HepG2 (cell line): ENCODE measurements around the gene NREP. TPM values are rescaled to one million over a fixed set of nuclear protein-coding genes. Genes with fewer than 3 reads are reported as not detected.

ENCODE experiments used
- ARHGAP35 ChIP-seq: sonication (generic); formaldehyde crosslinking; IDR thresholded peaks from 2 replicates; pipeline ENCODE4 v1.9.0; 2022; ENCODE audit warnings: mild to moderate bottlenecking, inconsistent platforms, moderate library complexity, missing genetic modification reagents, borderline replicate concordance
- DNMT1 ChIP-seq: sonication (generic); formaldehyde crosslinking; IDR thresholded peaks from 2 replicates; pipeline ENCODE4 v1.5.1; 2020; ENCODE audit warnings: mild to moderate bottlenecking, missing genetic modification reagents
- DR1 ChIP-seq: sonication (generic); formaldehyde crosslinking; IDR thresholded peaks from 2 replicates; pipeline ENCODE4 v1.8.0; 2021; ENCODE audit warnings: mild to moderate bottlenecking, missing genetic modification reagents, inconsistent platforms
- ELK4 ChIP-seq: sonication (generic); formaldehyde crosslinking; IDR thresholded peaks from 2 replicates; pipeline ENCODE4 v1.9.0; 2021; ENCODE audit warnings: missing genetic modification reagents, borderline replicate concordance
- GATA4 ChIP-seq: sonication (generic); IDR thresholded peaks from 2 replicates; pipeline ENCODE4 v1.6.1; 2016; ENCODE audit warnings: antibody characterized with exemption, low read depth, borderline replicate concordance
- HNRNPH1 ChIP-seq: fragments of 200-400 bp; formaldehyde crosslinking; optimal IDR thresholded peaks from 2 replicates; pipeline ENCODE3; 2017; ENCODE audit warnings: mild to moderate bottlenecking, low read depth, low read length
- KAT2B ChIP-seq: fragments of 150-350 bp; IDR thresholded peaks from 2 replicates; pipeline ENCODE4 v1.6.1; 2014; ENCODE audit warnings: low read depth, low read length, borderline replicate concordance
- MEF2D ChIP-seq: sonication (generic); formaldehyde crosslinking; IDR thresholded peaks from 2 replicates; pipeline ENCODE4 v1.5.1; 2020; ENCODE audit warnings: mild to moderate bottlenecking, missing genetic modification reagents
- NAIF1 ChIP-seq: sonication (generic); formaldehyde crosslinking; IDR thresholded peaks from 2 replicates; pipeline ENCODE4 v1.5.0; 2020; ENCODE audit warnings: mild to moderate bottlenecking, missing genetic modification reagents, borderline replicate concordance
- PAXIP1 ChIP-seq: sonication (generic); formaldehyde crosslinking; conservative IDR thresholded peaks from 2 replicates; pipeline ENCODE4 v1.4.0; 2020; ENCODE audit warnings: mild to moderate bottlenecking, missing genetic modification reagents, moderate library complexity
- RELA ChIP-seq: sonication (generic); formaldehyde crosslinking; IDR thresholded peaks from 2 replicates; pipeline ENCODE4 v1.4.0; 2020; ENCODE audit warnings: missing genetic modification reagents
- SATB2 ChIP-seq: sonication (generic); formaldehyde crosslinking; IDR thresholded peaks from 2 replicates; pipeline ENCODE4 v1.5.0; 2020; ENCODE audit warnings: missing genetic modification reagents
- SMYD3 ChIP-seq: sonication (generic); formaldehyde crosslinking; IDR thresholded peaks from 2 replicates; pipeline ENCODE4 v1.8.1; 2023; ENCODE audit warnings: mild to moderate bottlenecking, missing genetic modification reagents
- SNAI1 ChIP-seq: sonication (generic); formaldehyde crosslinking; IDR thresholded peaks from 2 replicates; pipeline ENCODE4 v1.5.0; 2020; ENCODE audit warnings: mild to moderate bottlenecking, missing genetic modification reagents, borderline replicate concordance
- SNAPC2 ChIP-seq: sonication (generic); formaldehyde crosslinking; IDR thresholded peaks from 2 replicates; pipeline ENCODE4 v1.8.1; 2022; ENCODE audit warnings: mild to moderate bottlenecking, missing genetic modification reagents
- SP2 ChIP-seq: sonication (generic); formaldehyde crosslinking; IDR thresholded peaks from 2 replicates; pipeline ENCODE4 v1.5.1; 2020; ENCODE audit warnings: mild to moderate bottlenecking, missing genetic modification reagents
- STAG1 ChIP-seq: sonication (generic); formaldehyde crosslinking; IDR thresholded peaks from 2 replicates; pipeline ENCODE4 v1.4.0; 2020; ENCODE audit warnings: missing genetic modification reagents
- TBX2 ChIP-seq: sonication (generic); formaldehyde crosslinking; IDR thresholded peaks from 2 replicates; pipeline ENCODE4 v1.5.0; 2020; ENCODE audit warnings: missing genetic modification reagents, mild to moderate bottlenecking, borderline replicate concordance
- TMF1 ChIP-seq: sonication (generic); formaldehyde crosslinking; IDR thresholded peaks from 2 replicates; pipeline ENCODE4 v1.8.1; 2022; ENCODE audit warnings: low read depth, missing genetic modification reagents
- ZNF572 ChIP-seq: sonication (generic); formaldehyde crosslinking; IDR thresholded peaks from 2 replicates; pipeline ENCODE4 v1.5.1; 2020; ENCODE audit warnings: mild to moderate bottlenecking, missing genetic modification reagents
- ZNF749 ChIP-seq: sonication (generic); formaldehyde crosslinking; IDR thresholded peaks from 2 replicates; pipeline ENCODE4 v1.8.0; 2022; ENCODE audit warnings: mild to moderate bottlenecking, missing genetic modification reagents, moderate library complexity, borderline replicate concordance
- ZNF772 ChIP-seq: sonication (generic); formaldehyde crosslinking; IDR thresholded peaks from 2 replicates; pipeline ENCODE4 v1.5.0; 2020; ENCODE audit warnings: mild to moderate bottlenecking, missing genetic modification reagents
- ZNF800 ChIP-seq: sonication (generic); formaldehyde crosslinking; IDR thresholded peaks from 2 replicates; pipeline ENCODE4 v1.4.0; 2020; ENCODE audit warnings: missing genetic modification reagents
- polyA plus RNA-seq, 8 experiments: library from polyadenylated mRNA; depleted of rRNA in 3 of 8; stranded (reverse) in 7 of 8; unstranded in 1 of 8; fragments of >200 nt; fragmentation: Illumina TruSeq in 4 of 8; extraction: Trizol in 4 of 8; gene quantifications; 2 replicates each; pipeline versions ENCODE4 v1.2.1 to v1.2.3, GENCODE V29; 2011 to 2016; ENCODE audit warnings: low read depth in 4 of 8, missing spikeins in 1 of 8, mixed read lengths in 1 of 8; ENCODE audit not compliant: insufficient read depth in 1 of 8
- total RNA-seq, 5 experiments: library from RNA; depleted of rRNA; stranded (reverse); fragments of >200 nt; fragmentation: Illumina TruSeq; extraction: Trizol; gene quantifications; 2 replicates each; pipeline ENCODE4 v1.2.3, GENCODE V29; 2016; ENCODE audit warnings: low read depth in 1 of 5

The NREP gene
- total and polyA plus RNA-seq, 2 of the 13 experiments (the other 11 are each of a cell fraction or from before 2014, with no cell fraction given) = 40.5 to 102 TPM

- TF ChIP-seq ELK4 (CRISPR knock-in tag) (no peak), ZNF749 (CRISPR knock-in tag) (peak; percentile 34; the same call in 1 of the 2 replicates), DNMT1 (CRISPR knock-in tag) (no peak), PAXIP1 (CRISPR knock-in tag) (peak; percentile 54; the same call in 1 of the 2 replicates), TBX2 (peak; percentile 81), STAG1 (CRISPR knock-in tag) (no peak), SMYD3 (CRISPR knock-in tag) (0 out of 2 replicates have a peak, but pooled peaks have one; percentile 49), SNAI1 (CRISPR knock-in tag) (peak; percentile 57; the same call in 1 of the 2 replicates), SATB2 (CRISPR knock-in tag) (peak; percentile 15; the same call in 1 of the 2 replicates), GATA4 (no peak), HNRNPH1 (no peak), NAIF1 (CRISPR knock-in tag) (no peak; the same call in 1 of the 2 replicates), SP2 (no peak; the same call in 1 of the 2 replicates), SNAPC2 (peak; percentile 59; the same call in 1 of the 2 replicates), ARHGAP35 (CRISPR knock-in tag) (no peak), MEF2D (CRISPR knock-in tag) (no peak; the same call in 1 of the 2 replicates), KAT2B (no peak), DR1 (CRISPR knock-in tag) (peak; percentile 24; the same call in 1 of the 2 replicates), ZNF800 (no peak), ZNF572 (CRISPR knock-in tag) (no peak), TMF1 (CRISPR knock-in tag) (0 out of 2 replicates have a peak, but pooled peaks have one; percentile 22), RELA (CRISPR knock-in tag) (no peak), ZNF772 (CRISPR knock-in tag) (peak; percentile 67; the same call in 1 of the 2 replicates)
Observed at GRCh38 chr5:111757355-111758283, 625 bp upstream of the NREP start (continued).
